GM12875 (cell line): Measurements from ENCODE around the gene TMEM179.

Source experiments
- H3K4me3 ChIP-seq: one replicate; pipeline ENCODE4 v1.5.1; 2011; ENCODE audit warnings: low read depth, low read length, control low read depth
- CTCF ChIP-seq: IDR thresholded peaks from 2 replicates; pipeline ENCODE4 v1.5.1; 2011; ENCODE audit warnings: low read depth, mild to moderate bottlenecking, control low read depth, inconsistent platforms, low read length, moderate library complexity, borderline replicate concordance; ENCODE audit not compliant: insufficient read depth

The TMEM179 gene

GRCh38 chr14:104568620-104569019 lies 36.0 kb downstream of the TMEM179 start:
- no peak overlapping the region for H3K4me3 ChIP-seq
- TF ChIP-seq CTCF = no peak

- no peak for TF ChIP-seq CTCF
- no peak overlapping the region for H3K4me3 ChIP-seq
These were observed 36.7 kb downstream of the TMEM179 start for GRCh38 chr14:104567957-104568225.

GRCh38 chr14:104567141-104567956 lies 37.2 kb downstream of the TMEM179 start:
- no peak for TF ChIP-seq CTCF
- no peak overlapping the region for H3K4me3 ChIP-seq

GRCh38 chr14:104564744-104565679 lies 39.6 kb downstream of the TMEM179 start:
- H3K4me3 ChIP-seq = no peak overlapping the region
- no peak for TF ChIP-seq CTCF

GRCh38 chr14:104563742-104564615 lies 40.6 kb downstream of the TMEM179 start:
- no peak overlapping the region for H3K4me3 ChIP-seq
- TF ChIP-seq CTCF = peak; percentile 79

- no peak overlapping the region for H3K4me3 ChIP-seq
- TF ChIP-seq CTCF = no peak
These were observed 41.3 kb downstream of the TMEM179 start for GRCh38 chr14:104563191-104563741.
